ENCODE results near the gene VASP.
A peak's percentile ranks its signal among the peaks of the same experiment; 100 is the strongest.

VASP gene

DNA sequence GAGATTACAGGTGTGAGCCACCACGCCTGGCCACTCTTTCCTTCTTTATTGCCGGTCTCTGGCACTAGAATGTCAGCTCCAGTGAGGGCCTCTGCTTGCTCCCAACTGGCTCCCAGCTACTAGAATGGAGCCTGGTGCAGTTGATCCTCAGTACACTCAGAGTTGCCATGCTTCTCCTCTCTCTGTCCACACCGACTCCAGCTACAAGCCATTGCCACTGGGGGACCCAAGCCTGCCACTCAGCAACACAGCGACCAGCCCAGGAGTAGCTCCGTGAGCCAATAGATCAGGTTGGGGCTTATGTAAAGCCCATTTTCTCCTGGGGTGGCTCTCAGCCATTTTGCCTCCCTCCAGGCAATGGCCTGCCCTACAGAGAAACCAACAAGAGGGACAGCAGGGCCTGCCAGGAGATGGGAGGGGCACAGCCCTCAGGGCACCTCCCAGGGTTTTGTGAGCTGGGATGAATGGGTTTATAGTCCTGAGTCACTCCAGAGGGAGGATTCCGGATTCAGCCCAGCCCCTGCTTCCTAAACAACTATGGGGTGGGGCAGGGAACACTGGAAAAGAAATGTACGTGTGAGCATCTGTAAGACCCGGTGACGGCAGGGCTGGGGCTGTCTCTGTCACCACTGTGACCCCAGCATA lies 40.8 kb downstream of the VASP start:
- no peak for DNase-seq (ENCODE audit: low read depth in 2 of 2)

- DNase-seq (ENCODE audit: low read depth in 2 of 2), result no peak
Measured at GRCh38 chr19:45553464-45553863, 46.2 kb downstream of the VASP start.

- no peak for DNase-seq (ENCODE audit: low read depth in 2 of 2)
Measured at GRCh38 chr19:45554481-45554880, 47.2 kb downstream of the VASP start.

- no peak for DNase-seq (ENCODE audit: low read depth in 2 of 2)
Measured at GRCh38 chr19:45556835-45557234, 49.6 kb downstream of the VASP start.

- no peak for DNase-seq (ENCODE audit: low read depth in 2 of 2)
Measured at GRCh38 chr19:45558399-45558878, 51.2 kb downstream of the VASP start.

DNA sequence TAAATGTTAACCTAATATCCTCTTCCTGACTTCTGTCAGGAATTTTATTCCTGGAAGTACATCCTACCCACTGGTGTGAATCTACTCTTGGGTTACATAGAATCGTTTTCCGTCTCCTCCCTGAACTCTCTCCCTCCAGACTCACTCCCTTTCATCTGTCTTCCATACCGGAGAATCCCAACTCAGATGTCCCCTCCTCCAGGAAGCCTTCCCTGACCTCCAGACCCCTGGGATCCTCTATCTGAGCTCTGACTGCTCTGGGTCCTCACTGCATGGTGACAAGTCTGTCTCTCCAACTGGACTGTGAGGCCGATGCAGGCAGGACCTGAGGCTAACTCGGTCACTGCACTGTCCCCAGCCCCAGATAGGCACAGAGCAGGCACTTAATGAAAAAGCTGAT lies 52.8 kb downstream of the VASP start:
- DNase-seq (ENCODE audit: low read depth in 2 of 2), result no peak

- DNase-seq (ENCODE audit: low read depth in 2 of 2), result no peak
Measured at GRCh38 chr19:45560686-45561085, 53.4 kb downstream of the VASP start.

- DNase-seq (ENCODE audit: low read depth in 2 of 2), result no peak
Measured at GRCh38 chr19:45564131-45564780, 57.0 kb downstream of the VASP start.

- DNase-seq (ENCODE audit: low read depth in 2 of 2), result no peak
Measured at GRCh38 chr19:45567609-45568008, 60.3 kb downstream of the VASP start.

DNA sequence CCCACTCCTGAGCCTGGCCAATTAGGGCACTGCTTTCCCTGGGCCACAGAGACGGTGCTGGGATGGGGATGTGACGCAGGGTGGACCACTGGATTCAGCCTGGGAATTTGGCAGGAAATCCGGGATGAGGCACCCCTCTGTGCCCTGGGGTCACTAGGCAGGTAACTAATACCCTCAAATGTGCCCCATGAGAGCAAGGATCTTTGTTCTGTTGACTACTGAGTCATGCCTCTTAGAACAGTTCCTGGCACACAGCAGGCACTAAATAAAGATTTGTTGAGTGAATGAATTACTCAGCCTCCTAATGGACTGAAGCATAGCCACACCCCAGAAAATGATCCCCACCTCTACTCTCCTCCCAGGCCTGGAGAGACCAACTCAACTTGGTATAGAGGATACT lies 61.5 kb downstream of the VASP start:
- DNase-seq (ENCODE audit: low read depth in 2 of 2), result peak in 1 of 2 experiments; percentile 18

DNA sequence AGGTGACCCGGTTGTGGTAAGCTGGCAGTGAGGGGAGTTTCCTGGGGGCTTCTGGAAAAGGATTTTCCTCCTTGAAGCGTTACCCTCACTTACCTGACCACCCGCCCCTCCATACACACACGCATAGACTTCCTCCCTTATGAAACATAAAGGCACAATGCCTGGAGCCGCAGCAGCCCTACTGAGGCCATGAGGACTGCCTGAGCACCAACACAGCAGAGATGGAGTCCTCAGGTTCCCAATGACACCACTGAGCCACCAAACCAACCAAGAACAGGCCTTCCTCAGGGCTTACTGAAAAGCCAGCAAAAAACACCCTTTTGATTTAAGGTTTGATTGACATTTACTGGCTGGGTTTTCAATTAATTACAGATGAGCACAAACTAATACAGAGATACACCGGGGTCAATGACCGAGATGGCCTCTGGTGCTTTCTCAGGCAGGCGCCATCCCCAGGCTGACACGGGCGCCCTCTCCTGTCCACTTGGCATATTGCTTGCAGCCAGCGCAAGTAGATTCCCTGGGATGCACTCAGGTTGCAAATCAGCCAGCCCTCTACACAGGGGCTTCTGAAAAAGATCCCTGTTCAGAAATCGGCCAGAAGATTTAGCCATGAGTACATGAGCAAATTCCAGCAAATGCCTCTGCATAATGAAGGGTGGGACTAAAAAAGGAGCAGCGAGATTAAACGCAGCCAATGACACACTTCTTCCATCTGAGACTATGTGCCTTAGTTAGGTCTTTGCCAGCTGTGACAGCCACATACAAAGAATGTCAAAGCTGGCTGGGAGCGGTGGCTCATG lies 62.5 kb downstream of the VASP start:
- DNase-seq (ENCODE audit: low read depth in 2 of 2), result no peak

DNA sequence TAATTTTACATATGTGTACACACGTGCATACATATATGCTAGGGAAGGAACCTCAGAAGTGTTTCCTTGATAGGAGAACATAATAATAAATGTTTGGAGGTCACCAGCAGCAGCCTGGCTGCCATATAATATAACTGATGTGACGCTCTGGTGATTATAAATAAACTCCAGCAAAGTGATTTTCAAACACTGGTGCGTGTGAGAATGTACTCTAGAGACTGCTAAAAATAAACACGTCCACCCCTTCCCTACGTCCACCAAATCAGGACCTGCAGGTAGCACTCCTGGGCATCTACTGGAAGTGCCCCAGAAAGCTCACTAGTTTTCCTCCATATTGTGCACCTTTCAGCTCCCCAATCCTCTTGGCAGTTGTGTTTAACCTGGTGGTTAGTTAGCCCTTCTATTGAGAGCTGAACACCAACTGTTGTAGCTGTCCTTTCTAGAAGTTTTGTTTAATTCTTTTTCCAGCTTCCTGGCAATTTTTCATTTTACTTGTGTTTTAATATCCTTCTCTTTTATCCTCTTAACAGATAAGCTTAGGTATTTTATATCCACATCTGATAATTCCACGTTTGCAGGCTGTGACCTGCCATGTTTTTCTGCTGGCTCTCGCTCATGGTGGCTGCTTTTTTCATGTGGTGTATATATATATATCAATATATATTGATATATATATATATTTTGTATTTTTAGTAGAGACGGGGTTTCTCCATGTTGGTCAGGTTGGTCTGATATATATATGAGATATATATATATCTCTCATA lies 64.4 kb downstream of the VASP start:
- no peak for DNase-seq (ENCODE audit: low read depth in 2 of 2)

GRCh38 chr19:45574526-45574925 lies 67.2 kb downstream of the VASP start:
- no peak for DNase-seq (ENCODE audit: low read depth in 2 of 2)

- DNase-seq (ENCODE audit: low read depth in 2 of 2), result no peak
Measured at GRCh38 chr19:45575216-45575615, 67.9 kb downstream of the VASP start.
